GM12875 (cell line): ENCODE measurements around the gene SMCR8.
"Not testable (repeated sequence)": the region's sequence is repeated elsewhere in the genome, so short reads cannot be mapped to it uniquely, and the experiment has no call there.

Experiments
- H3K4me3 ChIP-seq: one replicate; pipeline ENCODE4 v1.5.1; 2011; ENCODE audit warnings: low read depth, low read length, control low read depth
- CTCF ChIP-seq: IDR thresholded peaks from 2 replicates; pipeline ENCODE4 v1.5.1; 2011; ENCODE audit warnings: low read depth, mild to moderate bottlenecking, control low read depth, inconsistent platforms, low read length, moderate library complexity, borderline replicate concordance; ENCODE audit not compliant: insufficient read depth

Gene SMCR8

GRCh38 chr17:18280249-18280648 is 34.8 kb upstream of the SMCR8 start:
- TF ChIP-seq CTCF, result no peak
- no peak overlapping the region for H3K4me3 ChIP-seq

- H3K4me3 ChIP-seq, result no peak overlapping the region
- no peak for TF ChIP-seq CTCF
Observed at GRCh38 chr17:18280766-18281371, 34.2 kb upstream of the SMCR8 start.

GRCh38 chr17:18281788-18282187 is 33.3 kb upstream of the SMCR8 start:
- H3K4me3 ChIP-seq, result no peak overlapping the region
- no peak for TF ChIP-seq CTCF

- no peak for TF ChIP-seq CTCF
- H3K4me3 ChIP-seq, result no peak overlapping the region
Observed at GRCh38 chr17:18285296-18285695, 29.8 kb upstream of the SMCR8 start.

- TF ChIP-seq CTCF, result no peak
- H3K4me3 ChIP-seq, result no peak overlapping the region
Observed at GRCh38 chr17:18291718-18292540, 23.2 kb upstream of the SMCR8 start.

GRCh38 chr17:18298061-18298460 is 17.0 kb upstream of the SMCR8 start:
- not testable (repeated sequence) for H3K4me3 ChIP-seq

GRCh38 chr17:18300725-18301480 is 14.2 kb upstream of the SMCR8 start:
- no peak overlapping the region for H3K4me3 ChIP-seq
- TF ChIP-seq CTCF, result no peak

GRCh38 chr17:18303206-18303605 is 11.9 kb upstream of the SMCR8 start:
- H3K4me3 ChIP-seq, result not testable (repeated sequence)
